ENCODE data around the gene VPS51. TPM values are rescaled to one million over a fixed set of nuclear protein-coding genes. Genes with fewer than 3 reads are reported as not detected.

The VPS51 gene
- total RNA-seq, 1 experiment from 2014 or later: 77.0 TPM

GRCh38 chr11:65058012-65058411, 38.0 kb upstream of the VPS51 start:
- Mint-ChIP-seq H3K27me3 (ENCODE audit: insufficient read depth, unreplicated experiment) (no peaks in the 10 kb centered on the region), H3K36me3 (ENCODE audit: insufficient read depth, unreplicated experiment) (no peaks in the 10 kb centered on the region), H3K4me1 (ENCODE audit: insufficient read depth, unreplicated experiment) (no peaks in the 10 kb centered on the region), H3K27ac (ENCODE audit: low read depth, unreplicated experiment) (no peak overlapping the region), H3K4me3 (ENCODE audit: unreplicated experiment) (no peak overlapping the region), H3K9me3 (ENCODE audit: unreplicated experiment) (no peaks in the 10 kb centered on the region)
- no TSS peak for BruUV-seq (replicated peaks)
- CTCF ChIA-PET: interaction anchor here (0.6 to 1.2 kb wide), 2 partner anchors 17 to 23 kb away, joined by 3 read pairs; no protein-coding TSS in a partner anchor
- intact Hi-C loops (cut with micrococcal nuclease): no loop called here
- POLR2A ChIA-PET: no interaction called here
- DNase-seq (ENCODE audit: unreplicated experiment): no peak
- TF ChIP-seq CTCF (IDR thresholded peaks at IDR 0.05; ENCODE audit: unreplicated experiment): no peak

- POLR2A ChIA-PET: no interaction called here
- Mint-ChIP-seq H3K9me3 (ENCODE audit: unreplicated experiment) (no peaks in the 10 kb centered on the region), H3K4me1 (ENCODE audit: insufficient read depth, unreplicated experiment) (no peaks in the 10 kb centered on the region), H3K27ac (ENCODE audit: low read depth, unreplicated experiment) (no peak within 1 kb of the TSS), H3K4me3 (ENCODE audit: unreplicated experiment) (no peak within 1 kb of the TSS), H3K36me3 (ENCODE audit: insufficient read depth, unreplicated experiment) (no peaks in the 10 kb centered on the region), H3K27me3 (ENCODE audit: insufficient read depth, unreplicated experiment) (no peaks in the 10 kb centered on the region)
- TF ChIP-seq CTCF (IDR thresholded peaks at IDR 0.05; ENCODE audit: unreplicated experiment): no peak
- no TSS peak for BruUV-seq (replicated peaks)
- CTCF ChIA-PET: interaction anchor here (1.2 kb wide), 1 partner anchor 18 kb away, joined by 3 read pairs; no protein-coding TSS in a partner anchor
- intact Hi-C loops (cut with micrococcal nuclease): no loop called here
- no peak for DNase-seq (ENCODE audit: unreplicated experiment)
Measured at GRCh38 chr11:65058419-65059054, 37.5 kb upstream of the VPS51 start, which contains the start of gene NAALADL1. Gene NAALADL1 (minus strand): TSS chr11:65058553. CDS start chr11:65058521, 32 bp downstream.

DNA sequence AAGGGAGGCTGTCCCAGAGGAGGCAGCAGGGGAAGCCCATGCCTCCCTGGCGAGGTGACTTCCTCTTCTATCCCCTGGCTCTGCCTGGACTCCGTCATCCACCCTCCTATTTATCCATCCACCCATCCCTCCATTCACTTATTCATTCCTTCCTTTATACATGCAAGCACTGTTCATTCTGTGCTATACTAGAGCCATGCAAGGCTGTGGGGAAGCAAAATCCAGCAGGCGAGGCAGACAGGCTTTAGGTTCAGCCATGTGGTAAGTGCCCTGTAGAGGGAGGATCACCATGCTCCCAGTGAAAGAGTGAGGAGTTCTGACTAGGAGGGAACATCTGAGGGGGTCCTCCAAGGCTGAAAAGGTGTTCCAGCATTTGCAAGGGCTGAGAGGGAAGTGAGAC, 36.5 kb upstream of the VPS51 start:
- intact Hi-C loops (cut with micrococcal nuclease): no loop called here
- Mint-ChIP-seq H3K9me3 (ENCODE audit: unreplicated experiment) (no peaks in the 10 kb centered on the region), H3K4me3 (ENCODE audit: unreplicated experiment) (no peak overlapping the region), H3K36me3 (ENCODE audit: insufficient read depth, unreplicated experiment) (no peaks in the 10 kb centered on the region), H3K4me1 (ENCODE audit: insufficient read depth, unreplicated experiment) (peaks cover 4% of the 10 kb centered on the region), H3K27me3 (ENCODE audit: insufficient read depth, unreplicated experiment) (no peaks in the 10 kb centered on the region), H3K27ac (ENCODE audit: low read depth, unreplicated experiment) (no peak overlapping the region)
- ChIA-PET CTCF (no interaction called here), POLR2A (no interaction called here)
- no peak for TF ChIP-seq CTCF (IDR thresholded peaks at IDR 0.05; ENCODE audit: unreplicated experiment)
- no peak for DNase-seq (ENCODE audit: unreplicated experiment)
- no TSS peak for BruUV-seq (replicated peaks)

DNA sequence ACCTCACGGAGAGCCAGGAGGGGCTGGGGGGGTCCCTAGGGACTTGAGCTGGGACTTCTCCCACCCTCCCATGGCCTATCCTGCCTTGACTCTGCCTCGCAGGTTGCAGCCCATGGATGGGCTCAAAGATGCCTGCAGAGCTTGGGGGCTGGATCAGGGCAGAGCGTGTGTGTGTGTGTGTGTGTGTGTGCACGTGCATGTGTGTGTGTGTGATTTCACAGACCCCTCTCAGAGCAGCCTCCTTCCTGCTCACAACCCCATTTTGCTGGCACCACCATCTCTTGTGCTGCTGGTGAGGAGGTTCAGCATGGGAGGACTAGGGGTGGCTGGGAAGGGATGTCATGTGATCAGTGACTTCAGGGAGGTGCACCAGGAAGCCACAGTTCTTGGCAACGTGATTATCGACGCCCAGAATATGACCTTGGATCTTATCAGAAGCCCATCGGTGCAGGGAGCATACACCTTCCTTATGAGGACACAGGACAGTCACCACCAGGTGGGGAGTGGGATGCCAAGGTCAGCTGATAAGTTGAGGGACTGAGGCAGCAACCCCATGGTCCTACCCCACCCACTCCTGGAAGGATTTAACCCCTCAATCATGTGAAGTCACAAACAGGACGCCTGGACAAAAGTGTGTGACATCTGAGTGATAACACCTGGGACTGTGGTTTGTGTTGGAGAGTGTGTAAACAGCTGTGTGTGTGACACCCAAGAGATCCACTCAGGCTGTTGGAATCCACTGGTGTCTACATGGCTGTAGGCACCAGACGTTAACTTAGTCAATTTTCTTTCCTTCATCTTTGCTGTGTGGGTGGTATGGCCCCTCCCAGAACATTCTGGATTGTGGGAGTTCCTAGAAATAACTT, 35.8 kb upstream of the VPS51 start:
- H3K9me3 Mint-ChIP-seq (ENCODE audit: unreplicated experiment): no peaks in the 10 kb centered on the region
- no TSS peak for BruUV-seq (replicated peaks)
- no peaks in the 10 kb centered on the region for H3K36me3 Mint-ChIP-seq (ENCODE audit: insufficient read depth, unreplicated experiment)
- no peak overlapping the region for H3K27ac Mint-ChIP-seq (ENCODE audit: low read depth, unreplicated experiment)
- ChIA-PET POLR2A (no interaction called here), CTCF (interaction anchor here (0.7 kb wide), 1 partner anchor 10 kb away, joined by 3 read pairs; no protein-coding TSS in a partner anchor)
- intact Hi-C loops (cut with micrococcal nuclease): no loop called here
- H3K27me3 Mint-ChIP-seq (ENCODE audit: insufficient read depth, unreplicated experiment): no peaks in the 10 kb centered on the region
- H3K4me1 Mint-ChIP-seq (ENCODE audit: insufficient read depth, unreplicated experiment): peaks cover 5% of the 10 kb centered on the region
- no peak overlapping the region for H3K4me3 Mint-ChIP-seq (ENCODE audit: unreplicated experiment)
- no peak for TF ChIP-seq CTCF (IDR thresholded peaks at IDR 0.05; ENCODE audit: unreplicated experiment)
- DNase-seq (ENCODE audit: unreplicated experiment): no peak

All from MCF 10A (cell line).